ENCODE measurements around the gene CEP128. TPM values are rescaled to one million over a fixed set of nuclear protein-coding genes. Genes with fewer than 3 reads are reported as not detected.

CEP128 gene
- total RNA-seq, 1 donor from 2014 or later = 3.0 TPM

DNA sequence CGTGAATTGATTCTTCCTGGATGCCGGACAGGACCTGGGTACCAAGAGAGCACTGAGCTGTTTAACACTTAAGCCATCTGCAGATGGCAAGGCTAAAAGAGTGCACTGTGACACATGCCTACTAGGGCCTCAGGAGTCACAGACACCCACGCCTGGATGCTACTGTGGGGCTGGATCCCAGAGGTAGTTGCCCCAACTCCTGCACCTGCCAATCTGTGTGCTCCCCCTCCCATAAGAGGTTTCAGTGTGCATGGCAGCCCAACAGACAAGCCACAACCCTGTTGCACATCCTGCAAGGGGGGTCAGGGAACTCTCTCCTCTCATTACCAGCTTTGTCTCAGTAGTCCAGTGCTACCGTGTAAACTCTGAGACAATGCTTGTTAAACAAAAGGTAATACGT, 169.0 kb downstream of the CEP128 start:
- DNase-seq (ENCODE audit: low read depth) = no peak

- DNase-seq (ENCODE audit: low read depth) = no peak
These were observed 170.3 kb downstream of the CEP128 start for GRCh38 chr14:80771201-80771600.

- DNase-seq (ENCODE audit: low read depth) = no peak
These were observed 171.2 kb downstream of the CEP128 start for GRCh38 chr14:80770114-80770908.

DNA sequence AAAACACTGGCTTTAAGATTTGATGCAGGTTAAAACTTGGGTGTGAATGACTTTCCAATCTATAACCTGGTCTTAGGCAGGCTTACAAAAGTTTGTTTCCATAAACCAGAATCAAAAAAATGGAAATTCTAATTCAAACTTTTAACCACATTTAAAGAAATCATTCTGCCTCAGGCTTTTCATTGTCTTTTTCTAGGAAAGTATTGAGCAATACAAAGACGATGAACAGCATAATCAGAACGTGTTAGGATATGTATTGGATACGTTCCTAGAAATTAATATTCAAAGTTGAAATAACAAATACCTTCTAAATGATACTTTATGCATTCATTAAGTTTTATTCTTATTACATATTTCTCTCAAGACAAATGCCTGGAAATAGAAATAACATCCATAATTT, 172.9 kb downstream of the CEP128 start:
- no peak for DNase-seq (ENCODE audit: low read depth)

GRCh38 chr14:80764921-80765507, 176.5 kb downstream of the CEP128 start:
- no peak for DNase-seq (ENCODE audit: low read depth)

- DNase-seq (ENCODE audit: low read depth) = peak; percentile 56
These were observed 177.0 kb downstream of the CEP128 start for GRCh38 chr14:80764496-80764895.

GRCh38 chr14:80762641-80763228, 178.8 kb downstream of the CEP128 start:
- peak; percentile 64 for DNase-seq (ENCODE audit: low read depth)

DNA sequence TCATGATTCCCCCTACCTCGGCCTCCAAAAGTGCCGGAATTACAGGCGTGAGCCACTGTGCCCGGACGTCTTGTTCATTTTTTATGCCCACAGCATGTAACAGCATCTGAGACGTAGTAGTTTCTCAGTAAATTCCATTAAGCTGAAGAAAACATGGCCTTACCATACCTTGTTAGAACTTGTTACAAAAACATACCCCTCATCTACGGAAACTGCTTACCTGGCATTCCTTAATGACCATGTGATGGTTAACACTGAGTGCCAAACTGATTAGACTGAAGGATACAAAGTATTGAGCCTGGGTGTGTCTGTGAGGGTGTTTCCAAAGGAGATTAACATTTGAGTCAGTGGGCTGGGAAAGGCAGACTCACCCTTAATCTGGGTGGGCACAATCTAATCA, 186.8 kb downstream of the CEP128 start:
- no peak for DNase-seq (ENCODE audit: low read depth)

- no peak for DNase-seq (ENCODE audit: low read depth)
These were observed 190.3 kb downstream of the CEP128 start for GRCh38 chr14:80751285-80751684.

DNA sequence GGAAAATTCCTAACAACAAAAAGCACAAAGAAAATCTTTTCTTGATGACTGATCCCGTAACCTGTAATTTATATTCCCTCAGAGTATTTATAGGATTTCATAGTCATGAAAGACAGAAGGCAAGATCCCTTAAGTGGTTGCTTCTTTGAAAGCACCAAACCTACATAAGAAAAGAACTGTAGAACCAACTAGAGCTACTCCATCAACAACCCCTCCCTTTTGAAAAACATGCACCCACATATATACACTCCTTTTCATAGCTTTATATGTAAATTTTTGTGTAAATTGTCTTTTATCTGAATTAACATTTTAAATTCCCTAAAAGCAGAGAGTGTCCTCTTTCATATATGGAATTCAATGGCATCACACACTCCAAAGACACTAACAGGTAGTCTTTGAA, 215.3 kb downstream of the CEP128 start:
- DNase-seq (ENCODE audit: low read depth) = no peak

- DNase-seq (ENCODE audit: low read depth) = peak; percentile 22
These were observed 222.6 kb downstream of the CEP128 start for GRCh38 chr14:80718940-80719339.

GRCh38 chr14:80714474-80714873, 227.1 kb downstream of the CEP128 start:
- no peak for DNase-seq (ENCODE audit: low read depth)

DNA sequence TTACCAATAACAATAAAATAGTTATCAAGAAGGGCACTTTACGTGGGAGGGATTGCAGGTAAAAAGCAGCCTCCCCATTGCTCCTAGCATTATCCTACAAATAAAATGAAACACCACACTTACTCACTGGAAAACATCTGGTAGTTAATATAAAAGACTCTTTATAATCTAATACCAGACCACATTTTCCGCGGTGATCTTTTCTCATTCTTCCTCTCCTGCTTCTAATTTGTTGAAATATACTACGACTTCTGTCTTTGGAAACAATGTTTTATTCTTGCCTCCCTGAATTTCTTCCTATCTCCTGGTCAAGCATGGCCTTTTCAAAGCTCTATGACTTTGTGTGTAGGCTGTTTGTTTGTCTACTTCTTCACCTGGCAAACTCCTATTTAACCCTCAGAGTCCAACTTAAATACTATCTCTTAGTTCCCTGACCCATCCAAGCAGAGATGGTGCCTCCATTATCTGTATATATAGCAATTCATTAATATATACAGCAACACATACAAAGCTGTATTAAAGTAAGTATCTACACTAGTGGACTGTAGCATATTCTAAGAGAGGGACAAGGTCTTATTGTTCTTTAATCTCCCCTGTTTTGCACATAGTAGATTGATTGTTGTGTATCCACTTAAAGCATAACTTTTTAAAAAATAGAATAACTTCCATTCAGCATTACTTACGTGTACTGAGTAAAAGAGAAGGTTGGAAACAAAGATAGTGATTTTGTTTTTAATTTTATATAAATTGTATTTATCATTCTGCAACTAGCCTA, 228.3 kb downstream of the CEP128 start:
- no peak for DNase-seq (ENCODE audit: low read depth)

DNA sequence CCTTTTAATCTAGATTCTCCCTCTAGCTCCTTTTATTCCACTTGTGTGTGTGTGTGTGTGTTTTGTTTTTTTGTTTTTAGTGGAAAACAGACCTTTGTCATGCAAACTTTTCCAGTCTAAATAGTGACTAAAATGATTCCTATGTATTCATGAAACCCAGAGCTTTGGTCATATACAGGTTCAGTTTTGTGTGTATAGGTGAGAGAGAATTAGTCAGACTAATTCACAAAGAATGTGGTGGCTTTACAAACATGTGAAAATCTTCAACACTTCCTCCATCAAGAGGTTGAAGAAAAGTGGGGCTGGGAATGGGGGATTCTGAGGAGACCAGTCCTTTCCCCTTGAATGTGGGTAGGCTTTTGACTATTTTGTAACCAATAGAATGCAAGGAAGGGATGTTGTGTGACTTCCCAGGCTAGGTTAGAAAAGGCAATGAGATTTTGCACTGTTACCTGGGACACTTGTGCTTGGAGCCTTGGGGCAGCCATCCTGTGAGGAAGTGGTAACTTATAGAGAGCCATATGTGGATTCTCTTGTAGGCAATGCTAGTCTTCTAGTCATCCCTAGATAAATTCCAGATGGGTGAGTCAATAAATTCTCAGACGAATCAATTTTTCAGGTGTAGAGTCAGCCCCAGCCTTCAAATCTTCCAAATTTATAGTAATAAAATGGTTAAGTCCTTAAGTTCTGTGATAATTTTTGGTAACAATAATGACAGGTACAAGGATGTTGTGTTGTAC, 236.1 kb downstream of the CEP128 start:
- DNase-seq (ENCODE audit: low read depth) = peak; percentile 29

- no peak for DNase-seq (ENCODE audit: low read depth)
These were observed 240.9 kb downstream of the CEP128 start for GRCh38 chr14:80700601-80701000.

GRCh38 chr14:80699861-80700260, 241.7 kb downstream of the CEP128 start:
- peak; percentile 20 for DNase-seq (ENCODE audit: low read depth)

- no peak for DNase-seq (ENCODE audit: low read depth)
These were observed 242.6 kb downstream of the CEP128 start for GRCh38 chr14:80698974-80699373.

- DNase-seq (ENCODE audit: low read depth) = no peak
These were observed 245.7 kb downstream of the CEP128 start for GRCh38 chr14:80695869-80696268.

DNA sequence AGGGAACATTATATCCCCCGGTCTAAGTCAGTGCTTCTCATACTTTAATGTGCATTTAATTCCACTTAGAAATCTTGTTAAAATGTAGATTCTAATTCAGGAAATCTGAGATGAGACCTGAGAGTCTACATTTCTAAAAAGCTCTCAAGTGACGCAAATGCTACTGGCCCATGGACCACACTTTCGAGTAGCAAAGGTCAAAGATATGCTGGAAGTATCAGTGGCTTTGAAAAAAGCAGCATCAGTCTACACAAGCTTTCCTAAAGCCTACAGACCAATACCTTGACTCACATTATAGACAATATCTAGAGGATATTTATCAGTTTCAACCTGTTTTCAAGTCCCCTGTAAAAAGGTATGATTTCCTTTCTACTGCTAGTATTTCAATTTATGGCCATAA, 248.6 kb downstream of the CEP128 start:
- no peak for DNase-seq (ENCODE audit: low read depth)

- no peak for DNase-seq (ENCODE audit: low read depth)
These were observed 259.9 kb downstream of the CEP128 start for GRCh38 chr14:80681651-80682050.

GRCh38 chr14:80679273-80679672, 262.3 kb downstream of the CEP128 start:
- no peak for DNase-seq (ENCODE audit: low read depth)

- peak; percentile 2 for DNase-seq (ENCODE audit: low read depth)
These were observed 263.1 kb downstream of the CEP128 start for GRCh38 chr14:80678436-80678835.

All from renal cortical epithelial cell (primary cell).